Measurements from ENCODE around the gene MEGF11.

Gene MEGF11

DNA sequence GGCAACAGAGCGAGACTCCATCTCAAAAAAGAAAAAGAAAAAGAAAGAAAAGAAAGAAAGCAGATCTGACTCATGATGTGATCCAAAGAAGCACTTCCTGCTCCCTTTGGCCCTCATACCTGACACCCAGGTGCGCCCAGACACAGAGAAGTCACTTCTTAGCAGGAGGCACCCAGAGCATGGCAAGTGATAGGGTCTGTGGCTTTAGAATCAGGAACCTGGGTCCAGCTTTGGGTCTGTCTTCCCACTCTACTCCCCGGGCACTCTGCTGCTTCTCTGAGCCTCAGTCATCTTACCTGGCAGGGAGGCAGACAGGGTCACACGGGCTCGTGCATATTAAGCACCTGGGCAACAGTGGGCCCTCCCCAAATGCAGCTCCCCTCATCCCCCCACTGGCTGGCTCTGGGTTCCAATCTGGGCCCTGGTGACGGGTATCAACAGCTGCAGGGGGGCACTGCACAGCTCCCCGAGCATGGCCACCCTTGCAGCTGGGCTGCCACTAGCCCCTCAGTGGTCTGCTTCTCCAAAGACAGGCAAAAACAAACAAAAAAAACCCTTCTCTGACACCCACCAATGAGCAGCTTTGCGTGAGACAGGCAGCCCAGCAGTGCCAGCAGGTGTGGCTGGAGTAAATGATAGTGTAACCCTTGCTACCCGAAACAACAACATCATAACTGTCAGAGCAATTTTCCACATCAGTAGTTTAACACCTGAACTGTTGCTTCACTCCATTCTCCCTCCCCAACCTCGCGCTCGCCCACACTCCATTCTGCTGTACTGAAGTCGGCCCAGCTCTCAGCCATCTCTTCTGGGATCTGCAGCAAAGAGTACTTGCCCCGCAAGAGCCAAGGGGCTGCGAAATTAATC, 99.8 kb downstream of the MEGF11 start (continued):
- TF ChIP-seq, protein P1, sequence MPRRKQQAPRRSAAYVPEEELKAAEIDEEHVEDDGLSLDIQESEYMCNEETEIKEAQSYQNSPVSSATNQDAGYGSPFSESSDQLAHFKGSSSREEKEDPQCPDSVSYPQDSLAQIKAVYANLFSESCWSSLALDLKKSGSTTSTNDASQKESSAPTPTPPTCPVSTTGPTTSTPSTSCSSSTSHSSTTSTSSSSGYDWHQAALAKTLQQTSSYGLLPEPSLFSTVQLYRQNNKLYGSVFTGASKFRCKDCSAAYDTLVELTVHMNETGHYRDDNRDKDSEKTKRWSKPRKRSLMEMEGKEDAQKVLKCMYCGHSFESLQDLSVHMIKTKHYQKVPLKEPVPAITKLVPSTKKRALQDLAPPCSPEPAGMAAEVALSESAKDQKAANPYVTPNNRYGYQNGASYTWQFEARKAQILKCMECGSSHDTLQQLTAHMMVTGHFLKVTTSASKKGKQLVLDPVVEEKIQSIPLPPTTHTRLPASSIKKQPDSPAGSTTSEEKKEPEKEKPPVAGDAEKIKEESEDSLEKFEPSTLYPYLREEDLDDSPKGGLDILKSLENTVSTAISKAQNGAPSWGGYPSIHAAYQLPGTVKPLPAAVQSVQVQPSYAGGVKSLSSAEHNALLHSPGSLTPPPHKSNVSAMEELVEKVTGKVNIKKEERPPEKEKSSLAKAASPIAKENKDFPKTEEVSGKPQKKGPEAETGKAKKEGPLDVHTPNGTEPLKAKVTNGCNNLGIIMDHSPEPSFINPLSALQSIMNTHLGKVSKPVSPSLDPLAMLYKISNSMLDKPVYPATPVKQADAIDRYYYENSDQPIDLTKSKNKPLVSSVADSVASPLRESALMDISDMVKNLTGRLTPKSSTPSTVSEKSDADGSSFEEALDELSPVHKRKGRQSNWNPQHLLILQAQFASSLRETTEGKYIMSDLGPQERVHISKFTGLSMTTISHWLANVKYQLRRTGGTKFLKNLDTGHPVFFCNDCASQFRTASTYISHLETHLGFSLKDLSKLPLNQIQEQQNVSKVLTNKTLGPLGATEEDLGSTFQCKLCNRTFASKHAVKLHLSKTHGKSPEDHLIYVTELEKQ (tag by site-specific recombination; IDR thresholded peaks at IDR 0.05; ENCODE audit: borderline replicate concordance): peak; percentile 59; the same call in 1 of the 2 replicates
- TF ChIP-seq OVOL3 (tag by site-specific recombination; IDR thresholded peaks at IDR 0.05) (peak; percentile 98), WT1 (tag by site-specific recombination; IDR thresholded peaks at IDR 0.05) (peak; percentile 73), KLF17 (tag by site-specific recombination; IDR thresholded peaks at IDR 0.05) (peak; percentile 99), ZNF610 (tag by site-specific recombination; IDR thresholded peaks at IDR 0.05; ENCODE audit: borderline replicate concordance) (peak; percentile 87; the same call in 1 of the 2 replicates), ZNF792 (tag by site-specific recombination; IDR thresholded peaks at IDR 0.05) (0 out of 2 replicates have a peak, but pooled peaks have one; percentile 49), GLIS2 (tag by site-specific recombination; IDR thresholded peaks at IDR 0.05) (peak; percentile 49; the same call in 1 of the 2 replicates), ZNF488 (tag by site-specific recombination; IDR thresholded peaks at IDR 0.05) (no peak), ZBTB44 (tag by site-specific recombination; IDR thresholded peaks at IDR 0.05) (0 out of 2 replicates have a peak, but pooled peaks have one; percentile 9), ZNF423 (tag by site-specific recombination; IDR thresholded peaks at IDR 0.05) (peak; percentile 34; the same call in 1 of the 2 replicates), ZNF704 (tag by site-specific recombination; IDR thresholded peaks at IDR 0.05) (no peak), ZFHX2 (tag by site-specific recombination; conservative IDR thresholded peaks at IDR 0.05) (peak; percentile 83), ZNF266 (tag by site-specific recombination; IDR thresholded peaks at IDR 0.05; ENCODE audit: low read depth) (no peak), ZNF133 (tag by site-specific recombination; IDR thresholded peaks at IDR 0.05) (0 out of 2 replicates have a peak, but pooled peaks have one; percentile 6), ZBTB8A (tag by site-specific recombination; IDR thresholded peaks at IDR 0.05) (peak; percentile 74), ZNF184 (tag by site-specific recombination; IDR thresholded peaks at IDR 0.05) (no peak), ZSCAN30 (tag by site-specific recombination; IDR thresholded peaks at IDR 0.05) (no peak), ZNF776 (tag by site-specific recombination; IDR thresholded peaks at IDR 0.05; ENCODE audit: borderline replicate concordance) (no peak), ZFP41 (tag by site-specific recombination; IDR thresholded peaks at IDR 0.05; ENCODE audit: borderline replicate concordance) (no peak), ZNF544 (tag by site-specific recombination; IDR thresholded peaks at IDR 0.05) (no peak)
- TF ChIP-seq, protein P2, sequence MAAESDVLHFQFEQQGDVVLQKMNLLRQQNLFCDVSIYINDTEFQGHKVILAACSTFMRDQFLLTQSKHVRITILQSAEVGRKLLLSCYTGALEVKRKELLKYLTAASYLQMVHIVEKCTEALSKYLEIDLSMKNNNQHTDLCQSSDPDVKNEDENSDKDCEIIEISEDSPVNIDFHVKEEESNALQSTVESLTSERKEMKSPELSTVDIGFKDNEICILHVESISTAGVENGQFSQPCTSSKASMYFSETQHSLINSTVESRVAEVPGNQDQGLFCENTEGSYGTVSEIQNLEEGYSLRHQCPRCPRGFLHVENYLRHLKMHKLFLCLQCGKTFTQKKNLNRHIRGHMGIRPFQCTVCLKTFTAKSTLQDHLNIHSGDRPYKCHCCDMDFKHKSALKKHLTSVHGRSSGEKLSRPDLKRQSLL (tag by site-specific recombination; IDR thresholded peaks at IDR 0.05): no peak
- TF ChIP-seq, protein P3, sequence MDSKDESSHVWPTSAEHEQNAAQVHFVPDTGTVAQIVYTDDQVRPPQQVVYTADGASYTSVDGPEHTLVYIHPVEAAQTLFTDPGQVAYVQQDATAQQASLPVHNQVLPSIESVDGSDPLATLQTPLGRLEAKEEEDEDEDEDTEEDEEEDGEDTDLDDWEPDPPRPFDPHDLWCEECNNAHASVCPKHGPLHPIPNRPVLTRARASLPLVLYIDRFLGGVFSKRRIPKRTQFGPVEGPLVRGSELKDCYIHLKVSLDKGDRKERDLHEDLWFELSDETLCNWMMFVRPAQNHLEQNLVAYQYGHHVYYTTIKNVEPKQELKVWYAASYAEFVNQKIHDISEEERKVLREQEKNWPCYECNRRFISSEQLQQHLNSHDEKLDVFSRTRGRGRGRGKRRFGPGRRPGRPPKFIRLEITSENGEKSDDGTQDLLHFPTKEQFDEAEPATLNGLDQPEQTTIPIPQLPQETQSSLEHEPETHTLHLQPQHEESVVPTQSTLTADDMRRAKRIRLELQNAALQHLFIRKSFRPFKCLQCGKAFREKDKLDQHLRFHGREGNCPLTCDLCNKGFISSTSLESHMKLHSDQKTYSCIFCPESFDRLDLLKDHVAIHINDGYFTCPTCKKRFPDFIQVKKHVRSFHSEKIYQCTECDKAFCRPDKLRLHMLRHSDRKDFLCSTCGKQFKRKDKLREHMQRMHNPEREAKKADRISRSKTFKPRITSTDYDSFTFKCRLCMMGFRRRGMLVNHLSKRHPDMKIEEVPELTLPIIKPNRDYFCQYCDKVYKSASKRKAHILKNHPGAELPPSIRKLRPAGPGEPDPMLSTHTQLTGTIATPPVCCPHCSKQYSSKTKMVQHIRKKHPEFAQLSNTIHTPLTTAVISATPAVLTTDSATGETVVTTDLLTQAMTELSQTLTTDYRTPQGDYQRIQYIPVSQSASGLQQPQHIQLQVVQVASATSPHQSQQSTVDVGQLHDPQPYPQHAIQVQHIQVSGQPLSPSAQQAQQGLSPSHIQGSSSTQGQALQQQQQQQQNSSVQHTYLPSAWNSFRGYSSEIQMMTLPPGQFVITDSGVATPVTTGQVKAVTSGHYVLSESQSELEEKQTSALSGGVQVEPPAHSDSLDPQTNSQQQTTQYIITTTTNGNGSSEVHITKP (tag by site-specific recombination; IDR thresholded peaks at IDR 0.05): 0 out of 2 replicates have a peak, but pooled peaks have one; percentile 37
